Keratinocyte (primary cell): ENCODE data around the gene VAC14. TPM values are rescaled to one million over a fixed set of nuclear protein-coding genes. Genes with fewer than 3 reads are reported as not detected.

Source experiments
- DNase-seq: peaks from one replicate; pipeline ENCODE4 v3.0.0-alpha.2; 2011; ENCODE audit warnings: low read depth, missing footprints, low spot score
- FAIRE-seq: peaks from 2 replicates; lab custom pipeline; 2011; peaks lifted over from hg19 to GRCh38; lab: Jason Lieb, UNC
- H2AFZ ChIP-seq: 2 replicates; pipeline ENCODE4 v1.6.0; 2012; ENCODE audit warnings: low read length, control low read depth, inconsistent platforms; ENCODE audit not compliant: control insufficient read depth
- H3K27ac ChIP-seq: 2 replicates; pipeline ENCODE4 v1.5.1; 2011; ENCODE audit warnings: low read length; ENCODE audit not compliant: control insufficient read depth, insufficient read depth
- H3K27me3 ChIP-seq: 3 replicates; pipeline ENCODE4 v1.6.0; 2011; ENCODE audit warnings: low read length; ENCODE audit not compliant: control insufficient read depth, insufficient read depth; ENCODE audit errors: extremely low read depth
- H3K36me3 ChIP-seq, 2 experiments: 2 replicates in 1 of 2; 3 replicates in 1 of 2; pipeline ENCODE4 v1.5.1; 2011; ENCODE audit warnings: low read length in 2 of 2, mild to moderate bottlenecking in 1 of 2; ENCODE audit not compliant: control insufficient read depth in 2 of 2, insufficient read depth in 2 of 2; ENCODE audit errors: extremely low read depth in 1 of 2
- H3K4me1 ChIP-seq: 3 replicates; pipeline ENCODE4 v1.5.1; 2011; ENCODE audit warnings: low read length; ENCODE audit not compliant: control insufficient read depth, insufficient read depth; ENCODE audit errors: extremely low read depth
- H3K4me2 ChIP-seq: 3 replicates; pipeline ENCODE4 v1.6.0; 2011; ENCODE audit warnings: low read depth, low read length; ENCODE audit not compliant: control insufficient read depth, insufficient read depth; ENCODE audit errors: extremely low read depth
- H3K4me3 ChIP-seq, 3 experiments: fragments of 200-600 bp in 1 of 3; sonication (generic) in 1 of 3; 2 replicates in 2 of 3; 3 replicates in 1 of 3; pipeline ENCODE4 v1.5.1; 2011 to 2016; ENCODE audit warnings: low read length in 3 of 3, mild to moderate bottlenecking in 3 of 3, control low read depth in 2 of 3, inconsistent platforms in 1 of 3, low read depth in 1 of 3, mixed read lengths in 1 of 3, mixed run types in 1 of 3, moderate library complexity in 1 of 3; ENCODE audit not compliant: control insufficient read depth in 2 of 3, insufficient read depth in 2 of 3; ENCODE audit errors: extremely low read depth in 1 of 3
- H3K79me2 ChIP-seq: 2 replicates; pipeline ENCODE4 v1.6.0; 2012; ENCODE audit warnings: low read length; ENCODE audit not compliant: control insufficient read depth, insufficient read depth
- H3K9ac ChIP-seq: 3 replicates; pipeline ENCODE4 v1.6.0; 2011; ENCODE audit warnings: low read length; ENCODE audit not compliant: control insufficient read depth, insufficient read depth; ENCODE audit errors: extremely low read depth
- H3K9me1 ChIP-seq: 3 replicates; pipeline ENCODE4 v1.6.0; 2011; ENCODE audit warnings: low read length; ENCODE audit not compliant: control insufficient read depth, insufficient read depth; ENCODE audit errors: extremely low read depth
- H3K9me3 ChIP-seq: 2 replicates; pipeline ENCODE4 v1.5.1; 2012; ENCODE audit warnings: low read depth, low read length; ENCODE audit not compliant: control insufficient read depth
- H4K20me1 ChIP-seq: 3 replicates; pipeline ENCODE4 v1.6.0; 2011; ENCODE audit warnings: low read length; ENCODE audit not compliant: control insufficient read depth, insufficient read depth; ENCODE audit errors: extremely low read depth
- EZH2 ChIP-seq: IDR thresholded peaks from one replicate; pipeline ENCODE4 v1.6.1; 2012; ENCODE audit warnings: inconsistent platforms, mild to moderate bottlenecking, low read length, moderate library complexity
- dilution Hi-C: fragments of 300-500 bp; cut with MboI; formaldehyde crosslinking; loops from one replicate; pipeline ENCODE4 v1.7.0; 2020; ENCODE audit warnings: low sequenced_read_pairs; ENCODE audit not compliant: extremely low pct_ligation_motif_present
- polyA plus RNA-seq, 5 experiments: library from polyadenylated mRNA; depleted of rRNA in 3 of 5; stranded (reverse) in 3 of 5; stranded (forward) in 1 of 5; unstranded in 1 of 5; fragments of >200 nt; gene quantifications; 1 replicate in 1 of 5; 2 replicates in 3 of 5; 3 replicates in 1 of 5; pipeline versions ENCODE4 v1.2.1 to v1.2.3, GENCODE V29; 2011 to 2012; ENCODE audit warnings: missing spikeins in 2 of 5, low read depth in 1 of 5, low replicate concordance in 1 of 5
- TF ChIP-seq, protein P1 (sequence below), 3 experiments: IDR thresholded peaks in 1 of 3; conservative IDR thresholded peaks in 1 of 3; optimal IDR thresholded peaks in 1 of 3; 2 replicates in 2 of 3; 3 replicates in 1 of 3; pipeline versions ENCODE3 to v1.5.1; 2011; ENCODE audit warnings: low read length in 3 of 3, mild to moderate bottlenecking in 3 of 3, moderate library complexity in 2 of 3, control low read depth in 1 of 3, inconsistent platforms in 1 of 3; ENCODE audit not compliant: insufficient read depth in 2 of 3; ENCODE audit errors: extremely low read depth in 1 of 3

Gene VAC14
- polyA plus RNA-seq, 1 donor (not counting 4 experiments of a cell fraction or from before 2014, with no cell fraction given) = 15.9 TPM

DNA sequence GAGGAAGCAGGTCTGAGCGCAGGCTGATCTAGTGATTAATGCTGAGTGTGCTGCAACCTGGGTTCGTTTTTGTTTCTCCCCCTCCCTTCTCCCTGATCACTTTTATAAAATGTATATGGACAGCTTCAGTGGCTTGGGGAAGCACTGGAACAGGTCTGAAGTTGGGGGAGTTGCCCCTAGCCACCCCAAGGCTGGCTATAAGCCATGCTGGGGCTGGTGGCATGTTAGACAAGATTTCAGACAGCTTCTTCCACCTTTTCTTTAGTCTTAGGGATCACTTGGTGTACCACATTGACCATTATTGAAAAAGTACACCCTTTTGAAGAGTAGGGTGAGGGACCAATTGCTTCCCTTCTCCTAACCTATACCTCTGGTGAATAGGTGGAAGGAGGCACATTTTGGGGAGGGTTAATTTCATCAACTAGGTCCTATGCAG is 3.8 kb upstream of the VAC14 start:
- dilution Hi-C loops = no loop called here
- Histone ChIP-seq H3K4me1 (peaks cover 14% of the 10 kb centered on the region), H3K9me1 (no peaks in the 10 kb centered on the region), H3K79me2 (peaks cover 10% of the 10 kb centered on the region), H3K9me3 (no peaks in the 10 kb centered on the region), H3K4me3 (no peak overlapping the region), H2AFZ (no peak overlapping the region), H3K36me3 (no peaks in the 10 kb centered on the region), H4K20me1 (no peaks in the 10 kb centered on the region), H3K9ac (no peak overlapping the region), H3K27me3 (no peaks in the 10 kb centered on the region), H3K4me2 (no peak overlapping the region), H3K27ac (peak overlapping the region; percentile 22)
- FAIRE-seq = no peak
- TF ChIP-seq, protein P1, sequence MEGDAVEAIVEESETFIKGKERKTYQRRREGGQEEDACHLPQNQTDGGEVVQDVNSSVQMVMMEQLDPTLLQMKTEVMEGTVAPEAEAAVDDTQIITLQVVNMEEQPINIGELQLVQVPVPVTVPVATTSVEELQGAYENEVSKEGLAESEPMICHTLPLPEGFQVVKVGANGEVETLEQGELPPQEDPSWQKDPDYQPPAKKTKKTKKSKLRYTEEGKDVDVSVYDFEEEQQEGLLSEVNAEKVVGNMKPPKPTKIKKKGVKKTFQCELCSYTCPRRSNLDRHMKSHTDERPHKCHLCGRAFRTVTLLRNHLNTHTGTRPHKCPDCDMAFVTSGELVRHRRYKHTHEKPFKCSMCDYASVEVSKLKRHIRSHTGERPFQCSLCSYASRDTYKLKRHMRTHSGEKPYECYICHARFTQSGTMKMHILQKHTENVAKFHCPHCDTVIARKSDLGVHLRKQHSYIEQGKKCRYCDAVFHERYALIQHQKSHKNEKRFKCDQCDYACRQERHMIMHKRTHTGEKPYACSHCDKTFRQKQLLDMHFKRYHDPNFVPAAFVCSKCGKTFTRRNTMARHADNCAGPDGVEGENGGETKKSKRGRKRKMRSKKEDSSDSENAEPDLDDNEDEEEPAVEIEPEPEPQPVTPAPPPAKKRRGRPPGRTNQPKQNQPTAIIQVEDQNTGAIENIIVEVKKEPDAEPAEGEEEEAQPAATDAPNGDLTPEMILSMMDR (optimal IDR thresholded peaks at IDR 0.05 in 1 of 3, IDR thresholded peaks at IDR 0.05 in 1 of 3, conservative IDR thresholded peaks at IDR 0.05 in 1 of 3; ENCODE audit: extremely low read depth in 1 of 3, insufficient read depth in 2 of 3, low read length in 3 of 3) = no peak
- no peak for TF ChIP-seq EZH2
- DNase-seq = no peak

DNA sequence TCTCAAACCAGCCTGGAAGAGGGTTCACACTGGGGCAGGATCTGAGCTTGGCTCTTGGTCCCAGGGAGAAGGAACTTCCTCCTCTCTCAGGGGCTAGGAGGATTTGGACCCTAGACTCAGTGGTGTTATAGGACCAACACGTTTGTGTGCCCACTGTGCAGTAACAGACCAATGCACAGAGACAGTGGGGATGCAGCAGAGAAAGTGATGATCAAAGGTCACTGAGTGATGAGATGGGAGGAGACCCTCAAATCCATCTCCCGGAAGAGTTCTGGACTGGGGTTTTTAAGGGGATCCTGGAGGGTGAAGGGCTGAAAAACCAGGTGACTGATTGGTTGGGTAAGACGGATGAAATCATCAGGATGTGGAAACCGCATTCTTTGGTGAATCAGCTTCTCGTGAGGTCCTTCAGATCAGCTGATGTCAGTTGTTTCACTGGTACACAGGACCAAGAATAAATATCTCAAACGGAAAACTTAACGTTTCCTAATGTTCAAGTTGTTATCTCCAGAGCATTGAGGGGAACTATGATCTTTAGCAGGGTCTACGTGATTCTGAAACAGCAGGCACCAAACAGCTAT is 3.3 kb upstream of the VAC14 start:
- DNase-seq (no peak), FAIRE-seq (no peak)
- Histone ChIP-seq H3K4me2 (no peak overlapping the region), H3K36me3 (no peaks in the 10 kb centered on the region), H2AFZ (no peak overlapping the region), H3K4me3 (no peak overlapping the region), H3K4me1 (peaks cover 19% of the 10 kb centered on the region), H3K27me3 (no peaks in the 10 kb centered on the region), H3K79me2 (peaks cover 15% of the 10 kb centered on the region), H3K9ac (no peak overlapping the region), H3K27ac (peak overlapping the region; percentile 22), H3K9me1 (no peaks in the 10 kb centered on the region), H4K20me1 (no peaks in the 10 kb centered on the region), H3K9me3 (no peaks in the 10 kb centered on the region)
- no peak for TF ChIP-seq EZH2
- TF ChIP-seq, protein P1 (optimal IDR thresholded peaks at IDR 0.05 in 1 of 3, IDR thresholded peaks at IDR 0.05 in 1 of 3, conservative IDR thresholded peaks at IDR 0.05 in 1 of 3; ENCODE audit: extremely low read depth in 1 of 3, insufficient read depth in 2 of 3, low read length in 3 of 3) = no peak
- dilution Hi-C loops = no loop called here
